HL-60/S4 (cell line): ENCODE data around the gene SLC43A2.

Experiments used
- in situ Hi-C: fragments of 300-500 bp; cut with MboI; formaldehyde crosslinking; loops from 2 replicates; pipeline ENCODE4 v1.14.3; 2022; ENCODE audit warnings: low sequenced_read_pairs

The SLC43A2 gene

DNA sequence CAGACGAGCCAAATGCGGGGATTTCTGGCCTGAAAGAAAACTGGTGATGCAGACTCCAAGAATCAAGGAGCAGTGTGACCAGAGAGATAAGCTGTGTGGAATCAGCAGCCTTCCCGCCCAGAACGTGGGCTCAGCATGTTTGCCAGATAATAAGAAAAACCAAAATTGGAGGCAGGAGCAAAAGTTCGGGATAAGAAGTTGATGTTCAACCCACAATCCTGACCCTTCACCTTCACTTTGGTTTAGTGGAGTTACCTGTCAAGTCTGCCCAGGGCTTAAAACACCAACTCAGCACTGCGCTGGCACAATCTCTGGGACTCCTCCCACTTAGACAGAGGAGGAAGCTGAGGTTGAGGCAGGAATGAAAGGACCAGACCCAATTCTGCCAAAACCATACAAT, 3.1 kb downstream of the SLC43A2 start:
- in situ Hi-C loops = no loop called here

DNA sequence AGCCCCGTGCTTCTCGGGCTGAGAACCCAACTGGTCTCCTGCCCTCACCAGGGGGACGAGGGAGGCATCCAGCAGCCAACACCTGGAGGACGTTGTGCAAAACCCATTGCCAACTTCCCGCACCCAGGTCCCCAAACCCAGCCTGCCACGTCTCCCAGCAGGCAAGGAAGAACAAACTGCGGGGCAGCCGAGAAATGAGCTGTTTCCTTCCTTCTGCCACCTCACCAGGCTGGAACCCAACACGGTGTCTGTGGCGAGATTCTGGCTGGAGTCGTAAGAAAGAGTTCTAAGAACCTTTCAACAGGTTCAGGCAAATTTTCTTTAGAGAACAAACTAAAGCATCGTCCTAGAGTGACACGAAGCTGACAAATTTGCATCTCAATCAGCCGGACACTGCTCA, 3.6 kb downstream of the SLC43A2 start:
- in situ Hi-C loops = no loop called here

DNA sequence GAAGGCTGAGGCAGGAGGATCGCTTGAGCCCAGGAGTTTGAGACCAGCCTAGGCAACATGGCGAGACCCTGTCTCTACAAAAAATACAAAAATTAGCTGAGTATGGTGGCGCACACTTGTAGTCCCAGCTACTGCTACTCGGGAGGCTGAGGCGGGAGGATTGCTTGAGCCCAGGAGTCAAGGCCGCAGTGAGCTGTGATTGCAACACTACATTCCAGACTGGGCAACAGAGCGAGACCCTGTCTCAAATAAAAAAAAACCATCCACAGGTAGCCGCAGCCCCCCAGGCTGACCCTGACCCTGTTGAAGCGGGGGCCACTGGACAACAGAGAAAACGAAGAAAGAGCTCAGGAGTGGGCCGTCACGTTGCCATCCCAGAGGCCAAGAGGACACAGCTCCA, 4.0 kb downstream of the SLC43A2 start:
- in situ Hi-C loops = no loop called here

DNA sequence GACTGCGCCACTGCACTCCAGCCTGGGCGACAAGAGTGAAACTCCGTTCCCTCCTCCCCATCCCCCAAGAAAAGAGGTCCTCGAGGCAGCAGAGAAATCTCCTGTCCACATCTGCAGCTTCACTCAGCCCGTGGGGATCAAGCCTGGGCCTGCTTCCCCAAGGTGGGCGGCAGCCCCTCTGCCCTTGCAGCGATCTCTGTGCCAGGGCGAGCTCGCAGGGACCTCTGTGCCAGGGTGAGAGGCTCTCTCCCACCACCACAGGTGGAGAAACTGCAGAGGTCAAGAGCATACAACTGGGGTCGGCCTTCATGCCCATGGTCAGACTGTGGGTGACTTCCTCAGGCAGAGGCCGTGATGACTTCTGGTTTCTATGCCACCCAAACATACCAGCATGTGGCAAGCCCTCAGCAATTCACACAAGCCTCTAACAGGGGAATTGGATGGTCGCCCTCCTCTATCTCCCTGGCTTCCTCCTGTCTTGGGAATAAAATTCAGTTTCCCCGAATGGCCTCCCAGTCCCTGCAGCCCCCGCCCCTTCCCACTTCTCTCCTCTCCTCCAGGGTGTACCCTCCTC, 5.5 kb downstream of the SLC43A2 start:
- in situ Hi-C loops = no loop called here

- in situ Hi-C loops = no loop called here
Observed at GRCh38 chr17:1621273-1621954, 7.2 kb downstream of the SLC43A2 start.

GRCh38 chr17:1620486-1620885, 8.1 kb downstream of the SLC43A2 start:
- in situ Hi-C loops = no loop called here

- in situ Hi-C loops = no loop called here
Observed at GRCh38 chr17:1617620-1618174, 10.9 kb downstream of the SLC43A2 start.

GRCh38 chr17:1616101-1616500, 12.5 kb downstream of the SLC43A2 start:
- in situ Hi-C loops = no loop called here

GRCh38 chr17:1612400-1612799, 16.2 kb downstream of the SLC43A2 start:
- in situ Hi-C loops = no loop called here

DNA sequence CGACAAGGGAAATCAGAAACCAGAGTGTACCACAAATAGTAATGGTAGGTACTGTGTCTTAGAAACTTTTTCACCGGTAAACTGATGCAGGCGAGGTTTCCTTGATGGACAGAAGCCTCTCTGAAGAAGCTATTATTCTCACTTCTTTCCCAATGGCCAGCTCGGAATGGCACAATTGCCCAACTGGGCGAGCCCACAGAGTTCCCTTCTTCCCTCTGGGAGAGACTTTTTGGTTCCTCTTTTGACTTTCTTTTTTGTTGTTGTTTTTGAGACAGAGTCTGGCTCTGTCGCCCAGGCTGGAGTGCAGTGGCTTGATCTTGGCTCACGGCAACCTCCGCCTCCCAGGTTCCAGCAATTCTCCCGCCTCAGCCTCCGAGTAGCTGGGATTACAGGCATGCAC, 16.9 kb downstream of the SLC43A2 start:
- in situ Hi-C loops = no loop called here

DNA sequence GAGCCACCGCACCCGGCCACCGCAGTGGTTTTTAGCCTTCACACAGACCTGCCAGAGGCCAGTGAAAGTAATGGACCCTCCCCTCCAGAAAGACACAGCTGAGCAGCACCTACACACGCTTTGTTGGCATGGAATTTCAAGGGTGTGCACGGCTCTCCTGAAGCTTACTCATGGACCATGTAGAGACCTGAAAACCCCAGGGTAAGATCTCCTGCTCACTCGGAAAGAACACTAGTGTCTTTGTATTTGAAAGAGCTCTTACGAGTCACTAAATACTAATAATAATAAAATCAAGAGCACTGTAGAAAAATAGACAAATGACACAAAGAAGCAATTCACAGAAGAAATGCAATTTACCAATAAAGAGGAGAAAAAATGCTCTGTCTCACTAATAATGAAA, 20.0 kb downstream of the SLC43A2 start:
- in situ Hi-C loops = no loop called here

DNA sequence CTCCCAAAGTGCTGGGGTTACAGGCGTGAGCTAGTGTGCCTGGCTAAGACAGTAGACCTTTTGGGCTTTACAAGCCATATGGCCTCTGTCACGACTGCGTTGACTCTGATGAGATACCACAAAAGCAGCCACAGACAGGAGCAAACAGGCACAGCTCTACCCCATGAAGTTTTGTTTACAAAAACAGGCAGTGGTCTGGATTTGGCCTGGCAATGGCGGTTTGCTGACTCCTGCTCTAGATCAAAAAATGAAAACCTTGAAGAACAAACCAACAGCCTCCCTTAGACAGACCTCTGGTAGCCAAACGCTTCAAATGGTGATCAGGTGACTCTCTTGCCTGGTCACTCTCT, 20.7 kb downstream of the SLC43A2 start:
- in situ Hi-C loops = no loop called here

DNA sequence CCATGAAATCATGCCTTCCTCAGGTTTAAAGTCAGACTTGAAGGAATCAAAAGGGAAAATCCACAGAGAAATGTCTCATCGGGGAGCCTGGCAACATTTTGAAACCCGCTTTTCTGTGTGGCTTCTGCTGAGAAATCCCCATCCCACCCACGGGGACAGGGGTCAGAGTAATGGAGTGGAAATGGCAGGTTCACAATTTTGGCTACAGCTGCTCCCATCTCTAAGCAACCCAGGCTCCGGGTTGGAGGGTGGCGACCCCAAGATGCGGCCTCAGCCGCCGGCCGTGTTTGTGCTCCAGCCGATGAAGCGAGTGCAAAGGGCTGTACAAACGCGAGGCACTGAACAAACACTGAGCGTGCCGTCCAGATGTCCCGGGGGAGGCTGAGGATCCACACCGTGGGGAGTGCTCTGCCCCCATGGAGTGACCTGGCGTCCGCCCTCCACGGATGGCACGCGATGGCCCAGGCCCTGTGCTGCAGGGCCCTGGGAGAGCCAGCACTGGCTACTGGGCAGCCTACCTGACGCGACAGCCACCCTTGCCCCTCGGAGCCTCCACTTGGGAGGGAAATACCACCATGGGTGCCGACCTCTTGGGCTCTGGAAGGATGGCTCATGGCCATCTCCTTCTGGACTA, 22.2 kb downstream of the SLC43A2 start:
- in situ Hi-C loops = no loop called here

GRCh38 chr17:1605681-1606351, 22.8 kb downstream of the SLC43A2 start:
- in situ Hi-C loops = no loop called here

DNA sequence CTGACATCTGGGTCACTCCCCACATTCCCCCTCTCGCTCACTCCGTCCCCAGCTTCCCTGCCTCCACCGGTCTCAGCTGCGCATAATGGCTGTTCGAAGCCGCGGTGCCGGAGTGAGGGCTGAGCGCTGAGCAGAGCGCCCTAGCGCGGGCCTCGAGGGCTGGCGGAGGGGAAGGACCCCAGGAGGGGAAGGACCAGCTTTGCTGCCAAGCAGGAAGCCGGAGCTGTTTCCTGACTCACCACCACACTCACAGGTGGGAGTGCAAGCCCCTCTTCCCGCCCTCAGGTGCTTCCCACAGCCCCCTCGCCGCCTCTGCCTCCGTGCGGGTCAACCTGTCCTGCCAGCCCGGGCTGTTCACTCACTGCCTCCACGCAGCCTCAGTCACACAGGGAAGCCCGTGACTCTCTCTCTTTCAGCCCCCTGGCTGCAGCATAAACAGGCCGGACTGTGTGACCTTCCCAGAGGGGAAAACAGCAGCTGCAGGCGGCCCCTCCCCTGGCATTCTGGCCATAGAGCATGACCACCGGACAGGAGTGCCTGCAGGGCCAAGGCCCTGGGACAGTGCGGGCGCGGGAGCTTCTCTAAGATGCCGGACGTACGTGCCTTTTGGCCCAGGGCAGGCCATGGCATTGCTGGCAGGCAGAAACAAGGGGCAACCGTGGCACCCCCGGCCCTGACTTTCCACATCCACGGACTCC, 23.7 kb downstream of the SLC43A2 start:
- in situ Hi-C loops = no loop called here

DNA sequence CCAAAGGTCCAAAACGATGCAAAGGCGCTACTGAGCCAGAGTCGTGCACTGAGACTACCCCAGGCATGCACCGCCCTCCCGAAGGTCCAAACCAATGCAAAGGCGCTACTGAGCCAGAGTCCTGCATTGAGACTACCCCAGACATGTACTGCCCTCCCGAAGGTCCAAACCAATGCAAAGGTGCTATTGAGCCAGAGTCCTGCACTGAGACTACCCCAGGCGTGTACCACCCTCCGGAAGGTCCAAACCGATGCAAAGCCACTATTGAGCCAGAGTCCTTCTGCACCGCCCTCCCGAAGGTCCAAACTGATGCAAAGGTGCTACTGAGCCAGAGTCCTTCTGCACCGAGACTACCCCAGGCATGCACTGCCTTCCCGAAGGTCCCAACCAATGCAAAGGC, 27.1 kb downstream of the SLC43A2 start:
- in situ Hi-C loops = no loop called here

GRCh38 chr17:1598399-1599095, 30.1 kb downstream of the SLC43A2 start:
- in situ Hi-C loops = no loop called here

GRCh38 chr17:1597861-1598342, 30.7 kb downstream of the SLC43A2 start:
- in situ Hi-C loops = no loop called here

GRCh38 chr17:1593630-1593931, 35.1 kb downstream of the SLC43A2 start:
- in situ Hi-C loops = no loop called here

- in situ Hi-C loops = no loop called here
Observed at GRCh38 chr17:1592751-1593629, 35.6 kb downstream of the SLC43A2 start.
